Astrocyte of the hippocampus (primary cell): ENCODE data around the gene GRID2.
"Not testable (repeated sequence)": the region's sequence is repeated elsewhere in the genome, so short reads cannot be mapped to it uniquely, and the experiment has no call there.

Source experiments
- DNase-seq: peaks from one replicate; pipeline ENCODE4 v3.0.0; 2011; ENCODE audit warnings: low read depth, low spot score

The GRID2 gene

DNA sequence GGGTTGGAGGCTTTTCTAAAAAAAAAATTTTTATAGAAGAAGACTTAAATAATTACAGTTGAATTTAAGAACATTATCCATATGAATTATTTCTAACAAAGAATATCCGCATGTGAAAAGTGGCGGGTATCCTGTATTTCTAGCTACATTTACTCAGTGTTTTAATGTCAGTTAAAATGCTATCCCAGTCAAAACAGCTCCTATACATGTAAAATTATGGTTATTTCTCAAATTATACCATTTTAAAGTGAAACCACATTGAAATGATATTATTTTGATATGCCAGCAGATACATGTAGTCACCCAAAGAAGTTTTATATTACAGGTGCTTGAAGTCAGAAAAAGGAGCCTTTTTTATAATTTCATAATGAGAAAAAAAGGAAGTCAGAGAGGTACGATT, 1356.3 kb downstream of the GRID2 start:
- DNase-seq = no peak

DNA sequence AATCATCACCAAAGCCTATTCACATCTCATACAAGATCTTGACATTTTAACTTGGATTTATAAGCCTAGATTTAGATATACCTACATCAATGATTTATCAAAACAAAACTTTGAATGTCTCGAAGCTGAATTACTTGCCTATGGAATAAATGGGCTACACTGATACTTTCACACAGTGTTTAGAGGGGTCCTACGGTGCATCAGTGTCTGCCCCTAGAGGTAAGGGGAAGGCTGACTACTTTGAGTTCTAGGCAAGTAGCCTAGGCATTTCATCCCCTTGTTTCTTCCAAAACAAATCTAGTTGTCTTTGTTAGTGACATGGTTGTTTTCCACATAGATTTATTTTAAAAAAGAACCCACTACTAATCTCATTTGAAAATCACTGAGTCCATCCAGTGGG, 1366.7 kb downstream of the GRID2 start:
- DNase-seq = no peak

DNA sequence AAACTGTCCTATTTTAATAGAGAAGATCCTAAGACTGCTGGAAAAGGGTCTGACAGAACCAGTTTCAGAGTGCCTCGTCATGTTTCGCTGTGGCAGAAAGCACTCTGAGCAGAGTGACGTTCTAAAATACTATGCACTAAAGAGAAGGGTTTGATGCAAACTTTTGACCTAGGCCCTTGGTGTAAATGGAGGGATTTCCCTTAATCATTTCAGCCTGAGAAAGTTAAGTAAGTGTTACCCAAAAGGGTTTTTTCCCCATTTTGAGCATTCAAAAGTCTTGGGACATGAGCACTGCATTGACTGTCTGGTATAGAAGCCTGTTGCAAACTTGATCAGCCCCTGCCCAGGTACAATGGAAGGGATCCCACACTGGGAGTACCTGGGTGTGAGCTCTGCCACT, 1367.3 kb downstream of the GRID2 start:
- DNase-seq = no peak

DNA sequence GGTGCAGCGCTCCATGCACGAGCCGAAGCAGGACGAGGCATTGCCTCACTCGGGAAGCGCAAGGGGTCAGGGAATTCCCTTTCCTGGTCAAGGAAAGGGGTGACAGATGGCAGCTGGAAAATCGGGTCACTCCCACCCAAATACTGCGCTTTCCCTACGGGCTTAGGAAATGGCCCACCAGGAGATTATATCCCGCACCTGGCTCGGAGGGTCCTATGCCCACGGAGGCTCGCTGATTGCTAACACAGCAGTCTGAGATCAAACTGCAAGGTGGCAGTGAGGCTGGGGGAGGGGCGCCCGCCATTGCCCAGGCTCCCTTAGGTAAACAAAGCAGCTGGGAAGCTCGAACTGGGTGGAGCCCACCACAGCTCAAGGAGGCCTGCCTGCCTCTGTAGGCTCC, 1373.2 kb downstream of the GRID2 start:
- not testable (repeated sequence) for DNase-seq

DNA sequence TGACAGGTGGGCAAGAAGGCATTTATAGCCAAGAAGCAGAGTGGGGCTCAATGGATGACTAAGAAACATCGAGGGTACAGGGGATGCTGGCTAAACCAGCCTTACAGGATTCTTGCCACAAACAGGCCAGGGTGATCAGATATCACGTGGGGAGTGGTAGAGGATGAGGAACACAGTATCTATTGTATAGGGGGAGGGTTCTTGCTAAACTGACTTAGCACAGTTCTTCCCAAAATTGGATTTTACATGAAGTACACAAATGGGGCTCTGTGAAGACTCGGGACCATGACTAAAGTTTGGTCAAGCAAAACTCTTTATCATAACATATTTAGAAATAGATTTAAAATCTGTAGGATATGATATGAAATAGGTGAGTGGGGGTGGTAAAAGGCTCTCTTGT, 1380.8 kb downstream of the GRID2 start:
- no peak for DNase-seq

DNA sequence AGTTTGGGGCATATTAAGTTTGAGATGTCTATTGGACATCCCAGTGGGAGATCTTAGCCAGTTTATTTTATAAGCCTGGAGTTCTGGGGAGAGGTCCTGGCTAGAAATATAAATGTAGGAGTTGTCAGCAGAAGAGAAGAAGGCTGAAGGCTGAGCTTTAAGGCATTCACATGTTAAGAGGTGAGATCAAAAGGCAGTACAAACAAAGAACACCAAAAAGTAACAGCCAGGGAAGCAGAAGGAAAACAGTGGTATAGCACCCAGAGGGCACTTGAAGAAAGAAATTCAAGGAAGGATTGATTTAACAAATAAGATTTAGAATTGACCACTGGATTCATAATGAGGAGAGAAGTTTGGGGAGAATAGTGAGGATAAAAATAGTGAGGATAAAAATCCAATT, 1383.5 kb downstream of the GRID2 start:
- DNase-seq = no peak

DNA sequence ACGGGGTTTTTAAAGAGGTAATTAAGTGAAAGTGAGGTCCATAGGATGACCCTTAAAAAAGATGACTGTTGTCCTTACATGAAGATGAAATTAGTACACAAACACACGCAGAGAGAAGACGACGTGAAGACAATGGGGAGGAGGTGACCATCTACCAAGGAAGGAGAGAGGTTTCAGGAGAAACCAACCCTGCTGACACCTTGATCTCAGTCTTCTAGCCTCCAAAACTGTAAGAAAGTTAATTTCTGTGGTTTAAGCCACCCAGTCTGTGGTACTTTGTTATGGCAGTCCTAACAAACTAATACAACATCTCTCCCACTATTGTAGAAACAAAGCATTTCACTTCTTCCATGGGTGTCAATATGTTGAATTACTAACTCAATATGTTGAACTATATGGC, 1385.2 kb downstream of the GRID2 start:
- DNase-seq = no peak

DNA sequence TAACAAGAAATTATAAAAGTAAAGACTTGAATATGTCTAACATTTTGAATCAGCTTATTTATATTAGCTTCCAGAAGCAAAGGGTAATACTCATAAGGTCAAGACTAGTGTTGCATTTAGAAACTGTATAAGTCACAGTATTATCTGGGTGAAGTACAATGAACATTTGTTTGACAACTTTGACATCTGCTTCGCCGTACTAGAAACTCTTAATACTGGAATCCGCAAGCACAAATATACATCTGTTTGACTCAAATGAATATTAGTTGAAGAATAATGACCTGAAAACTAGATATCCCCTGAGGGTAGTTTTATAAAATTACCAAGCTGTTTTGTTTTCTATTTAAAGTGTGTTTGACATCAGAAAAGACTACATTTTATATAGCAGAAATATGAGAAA, 1389.4 kb downstream of the GRID2 start:
- no peak for DNase-seq

DNA sequence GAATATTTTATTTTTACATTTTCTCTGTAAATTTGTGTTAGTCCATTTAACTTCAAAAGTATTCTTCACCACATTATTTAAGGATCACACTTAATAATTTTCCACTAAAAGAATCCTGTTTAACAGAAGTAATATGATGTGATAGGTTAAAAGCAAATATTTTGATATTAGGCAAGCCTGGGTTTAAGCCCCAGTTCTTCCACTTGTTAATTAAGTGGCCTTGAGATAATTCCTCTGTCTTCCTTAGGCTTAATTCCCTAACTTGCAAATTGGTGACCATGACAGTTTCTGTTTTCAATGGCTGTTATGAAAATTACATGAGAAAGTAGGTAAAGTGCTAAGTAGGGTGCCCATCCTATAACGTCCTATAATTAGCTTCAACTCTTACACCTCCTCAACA, 1394.9 kb downstream of the GRID2 start:
- no peak for DNase-seq

DNA sequence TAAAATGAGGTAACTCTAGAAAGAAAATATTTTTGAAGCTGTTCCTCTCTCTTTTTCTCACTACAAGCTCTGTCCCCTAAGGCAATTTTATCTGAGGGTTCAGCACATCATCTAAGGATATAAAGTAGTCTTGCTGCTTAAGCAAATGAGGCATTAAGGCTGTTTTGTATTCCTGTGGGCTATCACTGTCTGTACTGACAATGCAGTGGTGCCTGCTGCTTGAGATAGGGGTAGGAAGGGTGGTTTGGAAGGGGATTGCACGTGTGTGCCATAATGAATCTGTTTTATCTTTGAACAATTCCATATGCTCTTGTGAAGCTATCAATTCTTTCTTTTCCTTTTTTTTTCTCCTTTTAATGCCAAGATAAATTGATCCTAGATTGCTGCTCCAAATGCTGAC, 1396.8 kb downstream of the GRID2 start:
- no peak for DNase-seq

DNA sequence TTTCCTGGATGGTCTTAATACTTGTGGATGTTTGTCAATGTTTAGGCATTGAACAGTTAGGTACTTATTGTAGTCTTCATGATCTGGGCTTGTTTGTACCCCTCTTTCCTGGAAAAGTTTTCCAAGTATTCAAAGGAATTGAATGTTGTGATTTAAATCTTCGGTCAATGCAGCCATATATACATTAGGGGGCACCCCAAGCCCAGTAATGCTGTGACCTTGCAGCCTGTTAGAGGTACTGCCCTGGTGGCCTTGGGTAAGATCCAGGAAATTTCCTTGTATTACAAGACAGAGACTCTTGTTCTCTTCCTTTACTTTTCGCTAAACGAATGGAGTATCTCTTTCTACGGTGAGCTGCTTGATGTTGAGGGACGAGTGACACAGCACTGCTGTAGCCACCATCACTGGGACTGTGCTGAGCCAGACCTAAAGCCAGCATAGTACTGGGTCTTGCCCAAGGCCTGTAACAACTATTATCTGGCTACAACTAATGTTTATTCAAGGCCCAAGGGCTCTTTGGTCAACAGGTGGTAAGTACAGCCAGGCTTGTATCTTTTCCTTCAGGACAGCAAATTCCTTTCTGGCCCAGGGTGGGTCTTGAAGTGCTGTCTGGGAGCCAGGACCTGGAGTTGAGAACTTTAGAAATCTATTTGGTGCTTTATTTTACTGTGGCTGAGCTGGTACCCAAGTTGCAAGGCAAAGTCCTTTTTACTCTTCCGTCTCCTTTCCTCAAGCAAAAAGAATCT, 1406.5 kb downstream of the GRID2 start:
- DNase-seq = no peak

DNA sequence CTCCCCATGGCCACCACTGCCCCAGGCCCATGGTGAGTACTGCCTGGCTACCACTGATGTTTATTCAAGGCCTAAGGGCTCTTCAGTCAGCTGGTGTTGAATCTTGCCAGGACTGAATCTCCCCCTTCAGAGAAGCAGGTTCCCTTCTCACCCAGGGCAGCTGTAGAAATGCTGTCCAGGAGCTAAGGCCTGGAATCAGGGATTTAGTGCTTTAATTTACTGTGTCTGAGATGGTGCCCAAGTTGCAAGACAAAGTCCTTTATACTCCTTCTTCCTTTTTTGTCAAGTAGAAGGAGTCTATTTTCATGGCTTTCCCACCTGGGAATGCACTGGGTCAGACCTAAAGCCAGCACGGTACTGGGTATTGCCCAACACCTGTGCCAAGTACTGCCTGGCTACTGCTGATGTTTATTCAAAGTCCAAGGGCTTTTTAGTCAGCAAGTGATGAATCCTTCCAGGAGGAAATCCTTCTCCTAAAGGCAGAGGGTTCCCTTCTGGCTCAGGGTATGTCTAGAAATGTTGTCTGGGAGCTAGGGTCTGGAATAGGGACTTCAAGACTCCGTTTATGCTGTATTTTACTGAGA, 1407.2 kb downstream of the GRID2 start:
- no peak for DNase-seq

DNA sequence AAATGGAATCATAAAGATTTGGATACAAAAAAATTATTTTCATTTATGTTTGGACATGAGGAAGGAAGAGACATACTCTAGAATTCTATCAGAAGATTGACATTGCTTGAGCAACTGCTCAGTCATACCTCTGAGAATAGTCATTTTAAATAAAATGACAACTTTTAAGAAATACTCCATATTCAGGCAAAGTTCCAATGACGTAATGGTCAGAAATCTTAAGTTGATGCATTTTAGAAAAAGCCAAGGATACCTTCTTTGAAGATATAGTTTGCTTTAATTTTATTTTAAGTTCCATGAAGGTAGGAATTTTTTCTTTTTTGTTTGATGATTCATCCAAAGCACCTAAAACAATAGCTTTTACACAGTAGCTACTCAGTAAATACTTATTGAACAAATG, 1414.5 kb downstream of the GRID2 start:
- no peak for DNase-seq

DNA sequence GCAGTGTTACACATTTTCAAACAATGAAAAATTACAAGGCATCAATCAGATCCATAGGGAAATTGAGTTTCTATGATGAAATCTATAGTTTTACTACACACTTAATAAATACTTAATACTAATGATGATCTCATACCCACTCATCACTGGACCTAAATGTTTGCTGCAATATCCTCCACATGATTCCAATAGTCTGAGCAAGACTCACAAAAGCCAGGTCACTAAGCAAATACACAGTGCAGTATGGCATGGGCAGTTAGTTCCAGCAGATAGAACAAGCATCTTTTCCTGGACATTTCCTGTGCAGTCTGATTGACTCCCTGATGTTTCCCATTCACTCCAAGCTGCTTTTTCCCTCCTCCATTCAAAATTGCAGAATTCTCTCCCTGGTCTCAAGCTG, 1415.8 kb downstream of the GRID2 start:
- DNase-seq = no peak

DNA sequence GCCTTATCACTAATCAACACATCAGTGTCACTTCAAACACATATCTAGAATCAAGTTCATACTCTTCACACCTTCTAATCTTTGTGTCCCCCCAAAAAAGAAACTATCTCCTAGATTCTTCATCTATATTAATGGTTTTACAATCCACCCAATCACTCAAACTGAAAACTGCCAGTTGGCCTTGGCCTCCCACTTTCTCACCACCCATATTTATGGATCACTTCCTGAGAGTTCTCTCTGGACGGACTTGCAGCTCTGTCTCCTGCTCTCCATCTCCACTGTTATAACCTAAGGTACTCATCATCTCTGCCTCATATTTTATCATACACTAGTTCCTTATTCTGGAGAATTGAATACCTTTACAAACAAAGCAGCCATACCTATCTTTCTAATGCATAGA, 1418.7 kb downstream of the GRID2 start:
- DNase-seq = no peak

DNA sequence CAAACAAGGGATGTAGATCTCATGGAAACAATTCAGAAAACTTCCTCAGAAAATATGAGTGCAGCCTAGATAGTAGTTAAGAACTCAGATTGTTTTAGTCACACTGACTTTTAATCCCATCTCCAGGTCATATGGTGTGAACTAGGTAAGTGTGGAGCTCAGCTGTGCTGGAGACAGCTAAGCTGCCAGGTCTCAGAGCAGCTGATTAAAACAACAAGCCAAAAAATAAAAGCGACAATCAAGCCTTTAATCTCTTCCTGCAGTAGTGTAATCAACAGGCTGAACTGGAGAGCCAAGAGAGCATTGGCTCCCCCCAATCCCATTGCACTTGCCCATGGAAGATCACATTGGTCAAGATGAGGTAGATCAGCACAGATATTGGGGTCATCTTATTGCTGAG, 1426.5 kb downstream of the GRID2 start:
- no peak for DNase-seq

DNA sequence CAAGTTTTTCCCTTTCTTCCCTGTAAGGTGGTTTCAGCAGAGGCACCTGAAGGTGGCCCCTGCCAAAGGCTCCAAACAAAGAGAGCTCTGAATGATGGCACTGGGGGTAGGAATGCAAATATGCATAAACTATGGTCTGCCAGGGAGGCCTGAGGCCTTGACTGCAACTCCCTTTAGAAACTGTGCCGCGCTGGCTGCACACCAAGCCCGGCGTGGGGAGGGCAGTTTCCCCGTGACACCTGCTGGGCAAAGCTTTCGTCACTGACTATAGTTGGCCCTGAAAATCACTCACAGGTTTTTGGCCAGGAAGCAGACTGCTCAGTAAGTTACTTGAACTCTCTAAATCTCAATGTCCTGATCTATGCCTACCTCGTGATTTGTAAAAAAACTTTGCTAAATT, 1427.0 kb downstream of the GRID2 start:
- DNase-seq = no peak

DNA sequence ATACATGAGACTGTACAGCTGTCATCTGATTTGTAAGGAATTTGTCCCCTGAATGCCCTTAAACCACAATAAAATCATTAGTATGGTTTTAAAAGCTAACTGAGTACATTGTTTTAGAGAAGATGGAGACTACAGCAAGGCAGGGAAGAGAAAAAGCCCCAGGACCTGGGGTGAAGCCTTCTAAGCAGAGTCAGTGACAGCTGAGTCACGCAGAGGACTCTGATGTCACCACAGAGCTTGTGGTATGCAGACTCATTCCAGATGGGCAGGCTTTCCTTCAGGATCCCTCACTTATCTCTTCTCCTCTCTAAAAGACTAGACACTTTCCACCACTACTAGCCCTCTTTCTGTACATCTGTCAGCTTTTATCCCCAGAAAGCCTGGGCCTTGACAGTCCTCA, 1427.7 kb downstream of the GRID2 start:
- peak; percentile 42 for DNase-seq

DNA sequence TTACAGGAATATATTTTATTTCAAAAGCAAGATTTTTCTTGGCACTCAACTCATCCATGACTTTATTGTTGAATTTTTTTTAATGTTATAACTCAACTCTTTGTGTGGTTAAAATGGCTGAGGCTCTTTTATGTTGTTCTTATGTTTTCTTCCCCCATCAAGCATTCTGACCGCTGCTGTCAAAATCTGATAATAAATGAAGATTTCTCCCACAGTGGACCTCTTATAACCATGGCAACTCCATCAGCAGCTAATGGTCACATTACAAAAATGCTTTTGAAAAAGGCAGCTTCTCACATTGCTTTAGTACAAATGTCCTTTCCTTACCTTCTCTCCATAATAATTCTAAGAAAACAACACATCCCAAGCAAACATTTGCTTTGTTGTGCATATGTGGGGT, 1428.7 kb downstream of the GRID2 start:
- DNase-seq = peak; percentile 37

DNA sequence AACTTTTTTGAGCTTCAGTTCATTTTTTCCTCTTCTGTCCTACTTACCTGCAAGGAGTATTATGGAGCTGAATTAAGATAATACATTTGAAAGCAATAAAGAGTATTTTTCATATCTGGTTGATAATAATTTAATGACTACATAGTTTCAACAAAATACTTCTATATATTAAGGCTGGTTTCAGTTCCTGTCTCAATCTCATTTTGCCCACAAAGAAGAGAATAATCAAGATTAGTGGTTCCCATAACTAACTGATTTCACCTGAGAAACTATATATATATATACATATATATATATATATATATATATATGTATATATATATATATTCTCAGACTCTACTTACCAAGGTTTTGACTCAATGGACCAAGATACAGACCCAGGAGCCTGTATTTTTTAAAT, 1437.1 kb downstream of the GRID2 start:
- DNase-seq = no peak

DNA sequence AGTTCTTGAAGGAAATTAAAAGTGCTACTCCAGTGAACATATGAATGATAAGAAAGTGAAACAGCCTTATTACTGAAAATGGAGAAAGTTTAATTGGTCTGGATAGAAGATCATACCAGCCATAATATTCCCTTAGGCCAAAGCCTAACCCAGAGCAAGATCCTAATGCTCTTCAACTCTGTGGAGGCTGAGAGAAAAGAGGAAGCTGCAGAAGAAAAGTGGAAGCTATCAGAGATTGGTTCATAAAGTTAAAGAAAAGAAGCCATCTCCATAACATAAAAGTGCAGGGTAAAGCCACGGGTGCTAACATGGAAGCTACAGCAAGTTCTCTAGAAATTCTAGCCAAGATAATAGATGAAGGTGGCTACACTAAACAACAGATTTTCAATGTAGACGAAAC, 1439.3 kb downstream of the GRID2 start:
- no peak for DNase-seq

DNA sequence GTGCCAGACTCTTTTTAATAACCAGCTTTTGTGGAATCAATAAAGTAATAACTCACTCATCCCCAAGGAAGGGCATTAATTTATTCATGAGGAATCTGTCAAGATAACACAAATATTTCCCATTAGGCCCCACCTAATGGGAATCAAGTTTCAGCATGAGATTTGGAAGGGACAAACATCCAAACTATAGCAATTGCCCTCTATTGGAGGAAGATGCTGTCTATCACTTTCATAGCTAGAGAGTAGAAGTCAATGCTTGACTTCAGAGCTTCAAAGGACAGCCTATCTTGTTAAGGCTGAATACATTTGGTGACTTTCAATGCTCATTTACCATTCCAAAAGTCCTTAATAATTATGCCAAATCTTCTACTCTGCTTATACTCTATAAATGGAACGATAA, 1439.9 kb downstream of the GRID2 start:
- no peak for DNase-seq

DNA sequence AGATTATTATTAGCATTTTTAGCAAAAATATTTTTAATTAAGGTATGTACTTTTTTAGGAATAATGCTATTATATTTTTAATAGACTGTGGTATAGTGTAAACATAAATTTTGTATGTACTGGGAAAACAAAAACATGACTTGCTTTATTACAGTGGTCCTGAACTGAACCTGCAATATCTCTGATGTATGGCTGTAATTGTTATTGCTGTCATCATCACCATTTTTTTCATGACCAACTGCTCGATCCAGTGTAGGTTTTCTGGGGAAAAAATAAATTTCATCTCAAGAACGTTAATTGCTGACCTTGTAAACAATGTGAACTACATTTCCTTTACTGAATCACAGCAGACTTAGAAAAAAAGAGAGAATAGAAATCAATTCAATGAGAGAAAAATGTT, 1441.2 kb downstream of the GRID2 start:
- no peak for DNase-seq

DNA sequence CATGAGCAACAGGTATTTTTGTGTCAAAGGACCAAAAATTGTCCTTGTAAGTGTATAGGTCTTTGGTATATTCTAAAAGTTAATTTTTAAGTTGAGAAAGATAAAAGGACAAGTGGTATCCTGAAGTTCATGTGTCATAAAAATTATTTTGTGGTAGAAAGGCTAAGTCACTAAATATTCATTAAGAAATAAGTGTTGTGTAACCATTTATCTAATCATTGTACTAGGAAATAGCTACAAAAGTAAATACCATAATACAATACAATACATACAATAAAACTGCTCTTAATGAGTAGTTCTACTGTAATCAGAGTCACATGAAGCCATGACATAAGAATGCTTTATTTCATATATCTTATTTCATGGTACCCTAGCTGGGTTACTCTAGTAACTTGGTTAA, 1442.3 kb downstream of the GRID2 start:
- no peak for DNase-seq
